OCI-LY7 (cell line): ENCODE data around the gene CKAP2L. TPM values are rescaled to one million over a fixed set of nuclear protein-coding genes. Genes with fewer than 3 reads are reported as not detected.
A peak's percentile ranks its signal among the peaks of the same experiment; 100 is the strongest.

Experiments
- BruUV-seq: library from RNA; stranded (reverse); fragments of 400-500 nt; replicated peaks from 2 replicates; lab custom pipeline; 2021; lab: Mats Ljungman, UMichigan
- CTCF ChIA-PET: fragments of 300-600 bp; sonication (Branson Sonifier 250); formaldehyde crosslinking; loops from one replicate; lab custom pipeline; 2022; ENCODE audit warnings: antibody characterized with exemption; ENCODE audit not compliant: unreplicated experiment; lab: Charles Lee
- POLR2A ChIA-PET: fragments of 300-600 bp; sonication (Branson Sonifier 250); formaldehyde crosslinking; loops from one replicate; lab custom pipeline; 2022; ENCODE audit warnings: antibody characterized with exemption; lab: Charles Lee
- DNase-seq: peaks from one replicate; pipeline ENCODE4 v3.0.0-alpha.2; 2015; ENCODE audit warnings: low spot score
- H2AFZ ChIP-seq: fragments of 200-600 bp; sonication (generic), shearing (Covaris generic); 2 replicates; pipeline ENCODE4 v1.6.1; 2014; ENCODE audit warnings: mild to moderate bottlenecking, antibody characterized with exemption, low read length, moderate library complexity
- H3K27ac ChIP-seq: fragments of 200-600 bp; sonication (generic); 2 replicates; pipeline ENCODE4 v1.5.1; 2014; ENCODE audit warnings: mixed run types, low read depth, mild to moderate bottlenecking, moderate library complexity, low read length, inconsistent platforms; ENCODE audit not compliant: poor library complexity, severe bottlenecking
- H3K36me3 ChIP-seq: fragments of 200-600 bp; sonication (generic); 2 replicates; pipeline ENCODE4 v1.6.1; 2014; ENCODE audit warnings: mild to moderate bottlenecking, antibody characterized with exemption, low read length, moderate library complexity, mixed read lengths; ENCODE audit not compliant: insufficient read depth
- H3K4me1 ChIP-seq: fragments of 200-600 bp; sonication (generic); 2 replicates; pipeline ENCODE4 v1.5.1; 2014; ENCODE audit warnings: mild to moderate bottlenecking, low read length; ENCODE audit not compliant: insufficient read depth, poor library complexity, severe bottlenecking
- H3K4me2 ChIP-seq: fragments of 200-600 bp; sonication (generic); 2 replicates; pipeline ENCODE4 v1.6.1; 2014; ENCODE audit warnings: mild to moderate bottlenecking, low read length
- H3K4me3 ChIP-seq: fragments of 200-600 bp; sonication (generic); 2 replicates; pipeline ENCODE4 v1.5.1; 2014; ENCODE audit warnings: mild to moderate bottlenecking, low read depth, low read length; ENCODE audit not compliant: poor library complexity, severe bottlenecking
- H3K79me2 ChIP-seq: fragments of 200-600 bp; sonication (generic); 2 replicates; pipeline ENCODE4 v1.6.1; 2016; ENCODE audit warnings: low read depth, mild to moderate bottlenecking, low read length, moderate library complexity, mixed read lengths; ENCODE audit not compliant: insufficient read depth
- H3K9me2 ChIP-seq: fragments of 200-600 bp; sonication (generic); 2 replicates; pipeline ENCODE4 v1.6.1; 2016; ENCODE audit warnings: mild to moderate bottlenecking, low read length, mixed read lengths; ENCODE audit not compliant: insufficient read depth
- H3K9me3 ChIP-seq: fragments of 200-600 bp; sonication (generic); 2 replicates; pipeline ENCODE4 v1.6.1; 2014; ENCODE audit warnings: mild to moderate bottlenecking, mixed run types, low read length, mixed read lengths
- H4K20me1 ChIP-seq: fragments of 200-600 bp; sonication (generic); 2 replicates; pipeline ENCODE4 v1.6.1; 2014; ENCODE audit warnings: mild to moderate bottlenecking, antibody characterized with exemption, low read length, moderate library complexity, mixed read lengths; ENCODE audit not compliant: insufficient read depth
- CTCF ChIP-seq: fragments of 200-600 bp; sonication (generic); conservative IDR thresholded peaks from 2 replicates; pipeline ENCODE4 v1.5.1; 2014; ENCODE audit warnings: mild to moderate bottlenecking, antibody characterized with exemption, low read length, moderate library complexity, mixed read lengths
- EZH2phosphoT487 ChIP-seq: fragments of 200-600 bp; sonication (generic); IDR thresholded peaks from 2 replicates; pipeline ENCODE4 v1.6.1; 2018; ENCODE audit warnings: low read depth, borderline replicate concordance, mild to moderate bottlenecking, mixed run types, antibody characterized with exemption, low read length, moderate library complexity, mixed read lengths
- intact Hi-C: fragments of 100-400 bp; cut with micrococcal nuclease; formaldehyde crosslinking; loops from one replicate; pipeline ENCODE4 v1.10.0; 2022; ENCODE audit not compliant: unreplicated experiment
- total RNA-seq, 2 experiments: library from RNA; depleted of rRNA in 1 of 2; stranded (reverse); fragments of >200 nt in 1 of 2; shearing (Covaris generic) in 1 of 2; gene quantifications; 2 replicates each; pipeline ENCODE4 v1.2.3, GENCODE V29; 2014 to 2022

The CKAP2L gene
- total RNA-seq, 2 experiments from 2014 or later = 31.8 to 61.8 TPM

GRCh38 chr2:112812318-112813267, 48.2 kb upstream of the CKAP2L start:
- Histone ChIP-seq H4K20me1 (no peaks in the 10 kb centered on the region), H3K27ac (no peak overlapping the region), H2AFZ (no peak overlapping the region), H3K79me2 (no peaks in the 10 kb centered on the region), H3K4me1 (peaks cover 10% of the 10 kb centered on the region), H3K4me2 (no peak overlapping the region), H3K9me3 (0 out of 2 replicates have a peak, but pooled peaks cover 1% of the 10 kb centered on the region), H3K36me3 (no peaks in the 10 kb centered on the region), H3K4me3 (no peak overlapping the region), H3K9me2 (no peaks in the 10 kb centered on the region)
- no peak for DNase-seq
- intact Hi-C loops = no loop called here
- no TSS peak for BruUV-seq
- CTCF ChIA-PET = no interaction called here
- POLR2A ChIA-PET = no interaction called here
- no peak for TF ChIP-seq EZH2phosphoT487
- TF ChIP-seq CTCF = no peak

DNA sequence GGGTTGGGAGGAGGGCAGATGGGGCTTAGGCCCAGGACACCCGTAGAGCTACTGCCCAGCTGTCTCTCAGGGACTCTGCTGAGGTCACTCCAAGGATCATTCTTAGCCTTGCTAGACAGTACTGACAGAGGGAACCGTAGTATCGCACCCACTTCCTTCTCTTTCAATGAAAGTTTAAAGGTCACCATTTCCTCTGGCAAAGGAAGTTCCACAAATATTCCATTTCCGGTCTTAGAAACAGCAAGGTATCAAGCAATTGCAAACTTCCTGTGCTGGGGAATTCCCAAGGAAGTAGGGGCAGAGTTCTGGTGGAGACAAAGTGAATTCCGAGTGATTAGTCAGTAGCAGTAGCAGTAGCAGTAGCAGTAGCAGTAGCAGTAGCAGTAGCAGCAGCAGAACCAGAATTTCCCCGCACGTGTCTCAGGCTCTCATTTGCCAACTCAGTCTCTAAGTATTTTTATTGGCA, 47.5 kb upstream of the CKAP2L start:
- Histone ChIP-seq H3K4me2 (0 out of 2 replicates have a peak overlapping the region, but pooled peaks have one; percentile 25), H4K20me1 (no peaks in the 10 kb centered on the region), H3K9me3 (0 out of 2 replicates have a peak, but pooled peaks cover 6% of the 10 kb centered on the region), H3K27ac (no peak overlapping the region), H3K79me2 (no peaks in the 10 kb centered on the region), H3K4me1 (peaks cover 10% of the 10 kb centered on the region), H3K9me2 (no peaks in the 10 kb centered on the region), H3K4me3 (no peak overlapping the region), H3K36me3 (no peaks in the 10 kb centered on the region), H2AFZ (no peak overlapping the region)
- no peak for DNase-seq
- ChIA-PET POLR2A (no interaction called here), CTCF (no interaction called here)
- no TSS peak for BruUV-seq
- TF ChIP-seq CTCF (no peak), EZH2phosphoT487 (no peak)
- intact Hi-C loops = no loop called here
